Activated B cell treated with CpG ODN at 0.5 μM for 24 hours (primary cell): Measurements from ENCODE around the gene MARS2. TPM values are rescaled to one million over a fixed set of nuclear protein-coding genes. Genes with fewer than 3 reads are reported as not detected.
A peak's percentile ranks its signal among the peaks of the same experiment; 100 is the strongest.
"Not testable (repeated sequence)": the region's sequence is repeated elsewhere in the genome, so short reads cannot be mapped to it uniquely, and the experiment has no call there.

Experiments
- ATAC-seq: fragments of 200-7000 bp; cut with Tn5 transposase; one replicate; pipeline ENCODE4 v1.10.0; 2021; ENCODE audit warnings: low read depth, mild to moderate bottlenecking, moderate library complexity
- CTCF ChIA-PET: fragments of 350-600 bp; sonication (Branson Sonifier 250); formaldehyde crosslinking; loops from one replicate; lab custom pipeline; 2021; ENCODE audit warnings: antibody characterized with exemption; lab: Charles Lee
- POLR2A ChIA-PET: fragments of 350-600 bp; sonication (Branson Sonifier 250); formaldehyde crosslinking; loops from one replicate; lab custom pipeline; 2021; ENCODE audit warnings: antibody characterized with exemption; lab: Charles Lee
- DNase-seq: peaks from one replicate; pipeline ENCODE4 v3.0.0; 2022
- H3K27ac Mint-ChIP-seq: one replicate; pipeline ENCODE4 v1.8.0; 2020; ENCODE audit warnings: mixed read lengths
- H3K27me3 Mint-ChIP-seq: one replicate; pipeline ENCODE4 v1.8.0; 2021; ENCODE audit warnings: mixed read lengths
- H3K36me3 Mint-ChIP-seq: one replicate; pipeline ENCODE4 v1.8.0; 2021; ENCODE audit warnings: low read depth, mixed read lengths
- H3K4me1 Mint-ChIP-seq: one replicate; pipeline ENCODE4 v1.8.0; 2021; ENCODE audit warnings: mixed read lengths
- H3K4me3 Mint-ChIP-seq: one replicate; pipeline ENCODE4 v1.8.0; 2020; ENCODE audit warnings: mild to moderate bottlenecking, mixed read lengths
- H3K9me3 Mint-ChIP-seq: one replicate; pipeline ENCODE4 v1.8.0; 2020; ENCODE audit warnings: mixed read lengths
- CTCF ChIP-seq: fragments of 200-600 bp; IDR thresholded peaks from one replicate; pipeline ENCODE4 v1.8.0; 2022; ENCODE audit warnings: antibody characterized with exemption, mild to moderate bottlenecking
- intact Hi-C: fragments of 100-400 bp; cut with micrococcal nuclease; formaldehyde crosslinking; loops from one replicate; pipeline ENCODE4 v1.15.1; 2024
- total RNA-seq: library from RNA; stranded (reverse); gene quantifications from 2 replicates; pipeline ENCODE4 v1.2.3, GENCODE V29; 2022

MARS2 gene
- total RNA-seq, 1 donor from 2014 or later: 15.4 TPM

GRCh38 chr2:197707316-197708213 is 2.4 kb downstream of the MARS2 start:
- no peak for DNase-seq
- CTCF ChIA-PET: interaction anchor here (1.7 to 2.4 kb wide), 3 partner anchors 8 to 589 kb away, joined by 4 to 14 read pairs (median 7); no protein-coding TSS in a partner anchor
- H3K4me1 Mint-ChIP-seq: peaks cover 44% of the 10 kb centered on the region

GRCh38 chr2:197708331-197708730 is 3.2 kb downstream of the MARS2 start:
- intact Hi-C loops: loop anchor here (10.0 kb wide), 1 partner anchor 914 kb away; the partner anchor contains the start of gene GTF3C3
- POLR2A ChIA-PET: no interaction called here
- Mint-ChIP-seq H3K9me3 (no peaks in the 10 kb centered on the region), H3K4me1 (peaks cover 44% of the 10 kb centered on the region), H3K27ac (no peak overlapping the region), H3K27me3 (no peaks in the 10 kb centered on the region), H3K36me3 (peaks cover 27% of the 10 kb centered on the region), H3K4me3 (no peak overlapping the region)
- ATAC-seq (no peak), DNase-seq (no peak)
- CTCF ChIA-PET: no interaction called here
- no peak for TF ChIP-seq CTCF

More at GRCh38 chr2:197707316-197708213, 2.4 kb downstream of the MARS2 start:
- peaks cover 1% of the 10 kb centered on the region for H3K27me3 Mint-ChIP-seq
- H3K9me3 Mint-ChIP-seq: no peaks in the 10 kb centered on the region
- no peak for ATAC-seq
- peaks cover 22% of the 10 kb centered on the region for H3K36me3 Mint-ChIP-seq
- intact Hi-C loops: loop anchor here (1.0 to 10.0 kb wide), 4 partner anchors 71 to 913 kb away; partner anchors contain the start of gene GTF3C3
- no peak overlapping the region for H3K27ac Mint-ChIP-seq
- POLR2A ChIA-PET: interaction anchor here (2.5 kb wide), 1 partner anchor 208 kb away, joined by 10 read pairs; the partner anchor contains the start of genes HSPD1 and HSPE1
- peak; percentile 48 for TF ChIP-seq CTCF
- peak overlapping the region; percentile 89 for H3K4me3 Mint-ChIP-seq

- H3K27me3 Mint-ChIP-seq, DNase-seq, H3K27ac Mint-ChIP-seq, ATAC-seq, H3K9me3 Mint-ChIP-seq, POLR2A ChIA-PET, H3K4me3 Mint-ChIP-seq: not testable (repeated sequence)
- CTCF ChIA-PET: interaction anchor here (0.8 kb wide), 1 partner anchor 69 kb away, joined by 3 read pairs; no protein-coding TSS in a partner anchor
- intact Hi-C loops: loop anchor here (10.0 kb wide), 1 partner anchor 914 kb away; the partner anchor contains the start of gene GTF3C3
- H3K36me3 Mint-ChIP-seq: peaks cover 30% of the 10 kb centered on the region
- H3K4me1 Mint-ChIP-seq: peaks cover 44% of the 10 kb centered on the region
Measured at GRCh38 chr2:197709140-197709539, 4.0 kb downstream of the MARS2 start.

- DNase-seq (no peak), ATAC-seq (peak; percentile 63)
- H3K27me3 Mint-ChIP-seq: no peaks in the 10 kb centered on the region
- intact Hi-C loops: no loop called here
- no peaks in the 10 kb centered on the region for H3K9me3 Mint-ChIP-seq
- no peak overlapping the region for H3K4me3 Mint-ChIP-seq
- CTCF ChIA-PET: no interaction called here
- no peak overlapping the region for H3K27ac Mint-ChIP-seq
- no peak for TF ChIP-seq CTCF
- POLR2A ChIA-PET: no interaction called here
- H3K36me3 Mint-ChIP-seq: peaks cover 31% of the 10 kb centered on the region
- peaks cover 41% of the 10 kb centered on the region for H3K4me1 Mint-ChIP-seq
Measured at GRCh38 chr2:197710424-197711042, 5.4 kb downstream of the MARS2 start.

GRCh38 chr2:197711578-197711977 is 6.4 kb downstream of the MARS2 start:
- intact Hi-C loops: no loop called here
- POLR2A ChIA-PET: interaction anchor here (0.6 kb wide), 1 partner anchor 800 kb away, joined by 4 read pairs; no protein-coding TSS in a partner anchor
- no peak overlapping the region for H3K4me3 Mint-ChIP-seq
- TF ChIP-seq CTCF: no peak
- no peaks in the 10 kb centered on the region for H3K9me3 Mint-ChIP-seq
- H3K36me3 Mint-ChIP-seq: peaks cover 32% of the 10 kb centered on the region
- CTCF ChIA-PET: no interaction called here
- no peak for DNase-seq
- peaks cover 34% of the 10 kb centered on the region for H3K4me1 Mint-ChIP-seq
- H3K27me3 Mint-ChIP-seq: no peaks in the 10 kb centered on the region
- ATAC-seq: no peak
- H3K27ac Mint-ChIP-seq: no peak overlapping the region
